Dermis microvascular lymphatic vessel endothelial cell (primary cell): ENCODE results near the gene SLC14A1. TPM values are rescaled to one million over a fixed set of nuclear protein-coding genes. Genes with fewer than 3 reads are reported as not detected.
A peak's percentile ranks its signal among the peaks of the same experiment; 100 is the strongest.
"Not testable (repeated sequence)": the region's sequence is repeated elsewhere in the genome, so short reads cannot be mapped to it uniquely, and the experiment has no call there.

Experiments
- DNase-seq, 2 donors: peaks; one replicate each; pipeline versions ENCODE4 v3.0.0 to v3.0.0-alpha.2; 2010; ENCODE audit warnings: low read depth in 2 of 2
- total RNA-seq: library from RNA; depleted of rRNA; stranded (reverse); fragments of >200 nt; gene quantifications from 2 replicates; pipeline ENCODE4 v1.2.1, GENCODE V29; 2014

The SLC14A1 gene
- total RNA-seq, 1 donor from 2014 or later = not detected

DNA sequence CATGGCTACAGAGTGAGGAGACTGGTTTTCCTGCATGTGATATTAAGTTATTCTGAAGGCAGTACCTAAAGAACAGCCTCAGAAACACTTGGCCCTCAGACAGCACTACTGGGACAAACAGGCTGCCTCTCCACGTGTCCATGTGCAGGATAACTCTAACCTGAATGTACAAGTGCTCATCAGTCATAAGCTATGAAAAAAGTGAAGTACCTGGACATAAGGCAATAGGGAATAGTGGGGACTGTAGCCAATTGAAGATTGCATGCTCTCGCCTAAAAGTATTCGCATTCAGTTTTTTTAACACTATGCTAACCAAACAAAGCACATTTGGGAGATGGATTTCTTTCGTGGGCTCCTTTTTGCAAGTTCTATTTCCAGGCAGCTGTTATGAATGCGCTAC lies 33.0 kb downstream of the SLC14A1 start:
- no peak for DNase-seq

GRCh38 chr18:45757644-45758043 lies 33.7 kb downstream of the SLC14A1 start:
- not testable (repeated sequence) for DNase-seq

GRCh38 chr18:45760462-45761036 lies 36.6 kb downstream of the SLC14A1 start:
- DNase-seq = no peak

DNA sequence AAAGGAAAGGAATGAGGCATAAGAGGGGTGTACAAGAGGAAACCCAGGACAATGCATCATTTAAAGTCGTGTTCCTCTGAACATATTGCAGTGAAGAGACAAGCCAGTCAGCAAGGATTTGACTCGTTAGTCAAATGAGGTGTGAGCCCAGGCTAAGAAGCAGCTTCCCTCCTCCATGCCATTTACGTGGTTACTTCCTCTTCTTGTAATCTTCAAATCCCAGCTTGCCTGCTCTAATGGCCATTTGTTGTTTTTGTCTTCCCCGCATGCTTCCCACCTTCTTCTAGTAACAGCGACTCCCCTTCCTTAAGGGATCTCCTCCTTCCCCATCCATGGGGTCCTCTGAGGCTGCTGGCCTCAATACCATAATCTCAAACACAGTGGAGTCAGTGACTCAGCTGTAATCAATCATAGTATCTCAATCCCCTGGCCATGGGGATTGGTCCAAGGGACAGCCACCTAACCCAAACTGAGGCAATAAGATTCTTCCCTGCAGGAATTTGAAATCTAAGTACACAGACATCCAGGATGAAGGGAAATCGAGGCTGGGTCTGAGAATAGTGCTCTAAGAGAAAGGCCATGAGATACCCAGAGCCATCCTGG lies 37.6 kb downstream of the SLC14A1 start:
- DNase-seq = no peak

DNA sequence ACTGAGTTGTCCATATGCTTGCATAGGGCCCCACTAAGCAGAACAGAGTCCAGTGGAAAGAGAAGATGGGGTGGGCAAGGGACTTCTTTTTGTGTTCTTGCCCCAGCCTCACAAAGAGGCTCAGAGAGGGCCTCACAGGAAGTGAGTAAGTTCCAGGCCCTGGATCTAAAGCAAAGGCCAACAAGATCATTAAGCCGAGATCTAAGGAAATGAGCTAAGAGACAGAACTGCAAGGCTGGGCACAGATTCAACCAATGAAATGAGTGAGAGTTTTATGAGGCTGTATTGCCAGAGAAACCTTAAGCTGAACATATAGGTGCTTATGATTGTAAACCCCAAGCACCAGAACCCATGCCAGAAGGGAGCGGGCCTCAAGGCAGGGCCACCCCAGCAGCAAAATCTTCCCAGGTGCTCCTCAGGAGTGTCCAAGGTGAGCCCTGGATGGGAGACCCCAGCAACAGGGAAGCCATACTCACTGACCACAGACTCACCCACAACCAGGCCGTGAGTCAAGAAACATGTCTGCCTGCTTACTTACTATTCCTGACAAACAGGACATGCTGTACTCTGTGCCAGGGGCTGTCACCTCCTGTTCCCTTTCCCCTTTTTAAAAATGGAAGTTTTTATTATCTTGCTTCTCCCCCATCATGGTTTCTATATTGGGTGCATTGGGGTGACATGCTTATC lies 40.2 kb downstream of the SLC14A1 start:
- peak in 1 of 2 donors; percentile 84 for DNase-seq

- peak in 1 of 2 donors; percentile 42 for DNase-seq
These were observed 41.8 kb downstream of the SLC14A1 start for GRCh38 chr18:45765796-45766195.

DNA sequence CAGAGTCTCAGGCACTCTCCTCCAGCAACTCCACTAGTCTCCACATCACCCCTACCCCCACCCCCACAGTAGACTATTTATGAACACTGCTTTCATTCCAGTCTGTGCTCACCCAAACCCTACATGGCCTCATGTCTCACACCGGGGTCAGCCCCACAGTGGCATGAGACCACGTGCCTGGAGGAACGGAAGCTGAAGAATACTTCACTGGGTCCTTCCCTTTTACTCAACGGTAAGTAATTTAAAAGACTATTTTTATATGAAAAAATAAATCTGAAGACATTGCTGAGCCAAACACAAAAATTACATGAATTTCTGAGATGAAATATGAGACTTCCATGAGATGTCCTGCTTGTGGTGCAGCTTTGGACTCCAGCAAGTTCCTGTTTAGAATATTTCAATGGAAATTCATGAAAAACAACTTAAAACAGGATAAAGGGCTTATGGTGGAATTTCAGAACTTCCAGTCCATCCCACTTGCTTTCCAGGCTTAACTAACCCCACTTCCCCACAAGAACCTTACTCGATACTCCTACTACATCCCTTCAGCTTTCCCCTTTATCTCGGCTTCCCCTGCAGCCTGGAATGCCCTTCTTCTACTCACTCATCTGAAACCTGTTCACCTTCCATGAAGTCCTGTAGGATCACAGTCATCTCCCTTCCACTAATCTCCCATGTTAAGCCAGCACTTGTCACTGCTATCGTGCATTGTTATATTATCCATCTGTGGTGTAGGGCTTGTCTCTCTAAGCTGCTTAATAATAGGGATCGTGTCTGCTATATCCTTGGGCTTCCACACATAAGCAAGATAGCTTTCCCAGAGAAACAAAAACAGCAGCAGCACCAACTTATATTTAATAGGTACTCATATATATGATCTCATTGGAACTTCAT lies 47.9 kb downstream of the SLC14A1 start:
- no peak for DNase-seq

DNA sequence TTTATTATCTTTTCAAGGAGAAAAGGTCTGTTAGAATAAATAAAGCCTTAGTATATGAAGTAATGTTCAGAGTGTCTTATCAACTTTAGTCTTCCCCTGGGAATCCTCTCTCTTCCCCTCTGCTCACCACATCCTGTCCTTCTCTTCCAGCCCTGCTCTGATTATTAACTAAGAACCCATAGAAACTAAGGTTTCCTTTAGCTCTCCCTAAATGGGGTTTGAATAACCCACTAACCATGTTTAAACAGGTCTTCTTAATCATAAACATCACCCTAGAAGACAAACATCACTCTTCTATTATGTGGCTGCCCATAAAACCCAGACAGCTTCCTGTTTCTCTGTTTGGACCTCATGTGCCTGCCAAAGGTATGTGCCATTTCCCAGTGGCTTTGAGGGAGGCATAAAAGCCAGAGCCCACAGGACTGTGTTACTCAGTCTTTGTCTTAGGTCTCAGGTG lies 50.1 kb downstream of the SLC14A1 start:
- DNase-seq = peak in 1 of 2 donors; percentile 35

DNA sequence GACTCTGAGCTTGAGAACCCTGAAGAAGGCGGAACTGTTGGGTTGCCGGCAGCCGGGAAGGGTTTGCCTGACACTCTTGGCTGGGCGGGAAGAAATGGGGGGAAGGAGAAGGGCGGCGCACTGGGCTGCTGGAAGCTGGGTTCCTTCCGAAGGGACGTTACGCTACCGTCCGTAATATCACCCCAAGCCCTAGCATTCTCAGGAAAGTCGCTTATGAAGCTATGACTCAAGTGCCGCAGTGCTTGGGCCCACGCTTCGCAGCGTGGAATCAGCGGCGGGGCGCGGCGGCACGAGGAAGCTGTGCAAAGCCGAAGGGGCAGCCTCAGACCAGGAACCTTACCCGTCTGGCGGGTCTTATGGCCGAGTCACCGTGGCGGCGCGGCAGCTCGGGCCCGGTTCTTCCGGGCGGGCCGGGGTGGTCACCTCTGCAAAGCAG lies 51.3 kb downstream of the SLC14A1 start:
- DNase-seq = peak in 1 of 2 donors; percentile 72

DNA sequence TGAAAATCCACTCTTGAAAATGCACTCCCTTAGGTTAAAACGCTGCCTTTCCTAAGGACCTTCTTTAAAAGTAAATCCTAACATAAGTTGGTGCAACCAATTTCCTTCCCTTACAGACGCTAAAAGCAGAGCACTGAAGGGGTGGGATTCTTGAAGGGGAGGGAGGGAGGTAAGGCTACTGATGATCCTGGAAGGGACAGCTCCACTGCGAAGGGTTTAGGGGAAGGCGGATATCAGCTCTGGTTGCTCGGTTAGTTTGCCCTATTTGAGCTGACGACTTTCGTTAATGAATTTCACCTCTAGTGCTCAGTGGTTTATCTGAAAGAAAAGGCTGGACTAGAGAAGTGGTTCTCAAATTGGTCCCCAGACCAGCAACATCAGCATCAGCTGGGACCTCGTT lies 51.8 kb downstream of the SLC14A1 start:
- DNase-seq = no peak

GRCh38 chr18:45777393-45777792 lies 53.4 kb downstream of the SLC14A1 start:
- DNase-seq = no peak

- no peak for DNase-seq
These were observed 56.6 kb downstream of the SLC14A1 start for GRCh38 chr18:45780568-45780967.

DNA sequence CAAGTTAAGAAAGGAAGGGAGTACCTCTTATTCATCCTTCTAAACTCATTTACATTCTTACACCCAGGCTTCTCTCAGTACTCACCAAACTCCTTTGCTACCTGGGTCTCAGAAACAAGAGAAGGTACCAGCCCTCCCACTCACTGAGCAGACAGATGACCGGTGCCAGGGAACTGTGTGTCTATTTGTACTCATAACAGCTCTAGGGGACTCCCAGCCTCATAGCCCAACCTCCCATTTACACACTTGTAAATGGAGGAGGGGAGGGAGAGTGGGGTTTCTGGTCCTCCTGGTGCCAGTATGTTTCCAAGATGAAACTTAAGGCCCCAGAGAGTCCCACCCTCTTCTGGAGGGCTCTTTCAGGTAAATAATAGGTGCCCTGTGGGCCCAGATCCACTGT lies 58.7 kb downstream of the SLC14A1 start:
- no peak for DNase-seq

GRCh38 chr18:45783097-45784075 lies 59.4 kb downstream of the SLC14A1 start:
- DNase-seq = no peak

GRCh38 chr18:45785134-45785533 lies 61.2 kb downstream of the SLC14A1 start:
- peak in 1 of 2 donors; percentile 36 for DNase-seq

DNA sequence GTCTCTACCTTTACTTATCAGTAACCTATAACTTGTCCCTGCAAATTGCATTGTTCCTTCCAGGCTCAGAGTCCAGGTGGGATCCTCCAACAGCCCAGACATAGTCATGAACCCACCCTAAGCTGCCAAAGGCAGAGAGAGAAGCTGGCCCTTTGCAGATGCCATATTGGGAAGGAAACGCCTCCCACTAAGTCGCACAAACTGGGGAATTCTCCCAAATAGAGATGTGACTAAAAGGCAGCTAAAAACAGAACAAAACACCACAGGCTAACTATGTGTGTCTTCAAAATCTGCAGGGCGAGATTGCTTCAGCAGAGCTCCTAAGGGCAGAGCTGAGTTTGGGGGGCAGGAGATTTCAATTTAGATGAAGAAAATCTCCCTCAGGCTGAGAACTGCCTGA lies 63.0 kb downstream of the SLC14A1 start:
- DNase-seq = no peak

DNA sequence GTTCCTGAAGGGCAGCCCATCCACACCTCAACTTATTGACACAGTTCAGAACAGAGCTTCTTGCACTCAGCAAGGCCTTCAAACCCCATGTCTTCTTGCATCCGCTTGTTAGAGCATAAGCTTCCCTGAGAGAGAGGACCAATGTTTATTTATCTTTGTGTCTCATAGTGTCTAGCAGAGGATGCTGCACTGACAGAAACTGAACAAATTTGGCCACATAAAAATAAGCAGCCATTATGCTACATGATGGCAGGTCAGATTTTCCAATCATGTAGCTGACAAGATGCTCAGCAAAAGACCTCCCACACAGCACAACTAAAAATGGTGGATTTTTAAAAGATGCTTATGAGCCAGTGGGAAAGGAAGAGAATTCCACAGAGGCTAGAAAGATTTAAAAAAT lies 63.4 kb downstream of the SLC14A1 start:
- no peak for DNase-seq

GRCh38 chr18:45788861-45789260 lies 64.9 kb downstream of the SLC14A1 start:
- DNase-seq = no peak

GRCh38 chr18:45792506-45793263 lies 68.7 kb downstream of the SLC14A1 start:
- DNase-seq = no peak
